Calu3 (cell line): Measurements from ENCODE around the gene SPATA16. TPM values are rescaled to one million over a fixed set of nuclear protein-coding genes. Genes with fewer than 3 reads are reported as not detected.

ENCODE experiments used
- BruUV-seq: library from RNA; stranded (reverse); fragments of 400-500 nt; replicated peaks from 2 replicates; lab custom pipeline; 2021; lab: Mats Ljungman, UMichigan
- CTCF ChIA-PET: fragments of 300-600 bp; sonication (Branson Sonifier 250); formaldehyde crosslinking; loops from one replicate; lab custom pipeline; 2022; ENCODE audit warnings: antibody characterized with exemption; lab: Charles Lee
- DNase-seq: peaks from one replicate; pipeline ENCODE4 v3.0.0; 2022
- H3K27ac Mint-ChIP-seq: one replicate; pipeline ENCODE4 v1.8.0; 2022; ENCODE audit warnings: mixed read lengths; ENCODE audit not compliant: unreplicated experiment
- H3K27me3 Mint-ChIP-seq: one replicate; pipeline ENCODE4 v1.8.0; 2022; ENCODE audit warnings: mixed read lengths; ENCODE audit not compliant: unreplicated experiment
- H3K36me3 Mint-ChIP-seq: one replicate; pipeline ENCODE4 v1.8.0; 2022; ENCODE audit warnings: mild to moderate bottlenecking, moderate library complexity, mixed read lengths; ENCODE audit not compliant: insufficient read depth, unreplicated experiment
- H3K4me1 Mint-ChIP-seq: one replicate; pipeline ENCODE4 v1.8.0; 2022; ENCODE audit warnings: mild to moderate bottlenecking, low read depth, mixed read lengths; ENCODE audit not compliant: unreplicated experiment
- H3K4me3 Mint-ChIP-seq: one replicate; pipeline ENCODE4 v1.8.0; 2022; ENCODE audit warnings: mild to moderate bottlenecking, low read depth, moderate library complexity, mixed read lengths; ENCODE audit not compliant: unreplicated experiment
- H3K9me3 Mint-ChIP-seq: one replicate; pipeline ENCODE4 v1.8.0; 2022; ENCODE audit warnings: low read depth, mixed read lengths; ENCODE audit not compliant: unreplicated experiment
- intact Hi-C: fragments of 100-400 bp; cut with micrococcal nuclease; formaldehyde crosslinking; loops from one replicate; pipeline ENCODE4 v1.10.0; 2022; ENCODE audit not compliant: unreplicated experiment
- total RNA-seq: library from RNA; stranded (reverse); gene quantifications from 2 replicates; pipeline ENCODE4 v1.2.3, GENCODE V29; 2022
- TF ChIP-seq, protein P1 (sequence below): fragments of 200-600 bp; IDR thresholded peaks from one replicate; pipeline ENCODE4 v1.8.0; 2022; ENCODE audit warnings: antibody characterized with exemption; ENCODE audit not compliant: unreplicated experiment

SPATA16 gene
- total RNA-seq, 1 experiment from 2014 or later: not detected

DNA sequence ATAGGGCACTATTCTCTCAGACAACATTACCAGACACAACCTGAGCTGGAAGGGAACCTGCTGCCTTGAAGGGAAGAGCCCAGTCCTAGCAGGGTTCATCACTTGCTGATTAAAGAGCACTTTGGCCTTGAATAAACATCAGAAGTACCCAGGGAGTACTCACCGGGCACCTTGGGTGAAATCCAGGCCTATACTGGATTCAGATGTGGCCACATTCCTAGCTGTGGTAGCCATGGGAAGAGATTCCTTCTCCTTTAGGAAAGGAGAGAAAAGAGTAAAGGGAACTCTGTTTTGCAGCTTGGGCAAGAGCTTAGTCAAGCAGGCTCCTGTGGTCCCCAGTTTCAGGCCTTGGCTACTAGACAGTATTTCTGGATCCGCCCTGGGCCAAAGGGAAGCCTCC lies 195.0 kb downstream of the SPATA16 start:
- Mint-ChIP-seq H3K27ac (no peak overlapping the region), H3K4me3 (no peak overlapping the region), H3K4me1 (no peaks in the 10 kb centered on the region), H3K9me3 (no peaks in the 10 kb centered on the region), H3K36me3 (no peaks in the 10 kb centered on the region), H3K27me3 (no peaks in the 10 kb centered on the region)
- BruUV-seq: no TSS peak
- no peak for DNase-seq
- TF ChIP-seq, protein P1, sequence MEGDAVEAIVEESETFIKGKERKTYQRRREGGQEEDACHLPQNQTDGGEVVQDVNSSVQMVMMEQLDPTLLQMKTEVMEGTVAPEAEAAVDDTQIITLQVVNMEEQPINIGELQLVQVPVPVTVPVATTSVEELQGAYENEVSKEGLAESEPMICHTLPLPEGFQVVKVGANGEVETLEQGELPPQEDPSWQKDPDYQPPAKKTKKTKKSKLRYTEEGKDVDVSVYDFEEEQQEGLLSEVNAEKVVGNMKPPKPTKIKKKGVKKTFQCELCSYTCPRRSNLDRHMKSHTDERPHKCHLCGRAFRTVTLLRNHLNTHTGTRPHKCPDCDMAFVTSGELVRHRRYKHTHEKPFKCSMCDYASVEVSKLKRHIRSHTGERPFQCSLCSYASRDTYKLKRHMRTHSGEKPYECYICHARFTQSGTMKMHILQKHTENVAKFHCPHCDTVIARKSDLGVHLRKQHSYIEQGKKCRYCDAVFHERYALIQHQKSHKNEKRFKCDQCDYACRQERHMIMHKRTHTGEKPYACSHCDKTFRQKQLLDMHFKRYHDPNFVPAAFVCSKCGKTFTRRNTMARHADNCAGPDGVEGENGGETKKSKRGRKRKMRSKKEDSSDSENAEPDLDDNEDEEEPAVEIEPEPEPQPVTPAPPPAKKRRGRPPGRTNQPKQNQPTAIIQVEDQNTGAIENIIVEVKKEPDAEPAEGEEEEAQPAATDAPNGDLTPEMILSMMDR: no peak
- intact Hi-C loops: no loop called here
- CTCF ChIA-PET: no interaction called here

DNA sequence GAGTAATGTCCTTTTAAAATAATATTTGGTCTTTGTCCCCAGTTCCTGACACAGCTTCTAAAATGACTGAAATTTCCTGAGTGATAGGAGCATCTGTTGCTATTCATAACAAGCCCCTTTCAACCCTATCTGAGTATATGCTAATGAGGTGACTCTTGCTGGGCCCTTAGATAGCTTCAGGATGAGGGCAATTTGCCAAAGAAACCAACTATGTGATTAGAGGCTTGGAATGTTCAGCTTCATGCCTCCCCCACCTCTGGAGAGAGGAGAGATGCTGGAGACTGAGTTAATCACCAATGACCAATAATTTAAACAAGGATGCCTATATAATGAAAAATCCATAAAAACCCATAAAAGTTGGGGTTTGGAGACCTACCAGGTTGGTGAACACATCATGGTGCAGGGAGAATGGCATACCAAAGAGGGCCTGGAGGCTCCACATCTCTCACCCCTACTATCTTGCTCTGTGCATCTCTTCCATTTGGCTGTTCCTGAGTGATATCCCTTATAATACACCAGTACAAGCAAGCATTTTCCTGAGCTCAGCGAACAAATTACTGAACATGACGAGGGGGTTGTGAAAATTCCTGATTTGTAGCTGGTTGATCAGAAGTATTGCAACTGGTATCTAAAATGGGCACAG lies 201.3 kb downstream of the SPATA16 start:
- peaks cover 30% of the 10 kb centered on the region for H3K4me1 Mint-ChIP-seq
- H3K27ac Mint-ChIP-seq: no peak overlapping the region
- intact Hi-C loops: no loop called here
- DNase-seq: no peak
- H3K4me3 Mint-ChIP-seq: no peak overlapping the region
- CTCF ChIA-PET: interaction anchor here (1.4 kb wide), 1 partner anchor 103 kb away, joined by 3 read pairs; no protein-coding TSS in a partner anchor
- BruUV-seq: no TSS peak
- TF ChIP-seq, protein P1: no peak
- no peaks in the 10 kb centered on the region for H3K36me3 Mint-ChIP-seq
- no peaks in the 10 kb centered on the region for H3K9me3 Mint-ChIP-seq
- no peaks in the 10 kb centered on the region for H3K27me3 Mint-ChIP-seq

DNA sequence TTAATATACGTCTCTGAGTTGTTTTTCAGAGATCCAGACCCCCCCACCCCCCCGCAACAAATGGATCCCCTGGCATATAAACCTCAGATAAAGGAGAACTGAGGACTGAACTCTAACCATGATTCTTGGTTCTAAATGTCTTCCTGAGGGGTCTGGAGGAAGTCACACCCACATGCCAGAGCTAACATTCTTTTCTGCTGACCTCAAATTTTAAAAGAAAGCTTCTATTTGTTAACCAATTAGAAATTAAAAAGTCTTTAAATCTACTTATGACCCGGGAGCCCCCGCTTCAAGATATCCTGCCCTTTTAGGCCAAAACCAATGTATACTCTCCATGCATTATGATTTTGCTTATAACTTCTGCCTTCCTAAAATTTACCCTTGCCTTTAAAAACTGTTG lies 202.2 kb downstream of the SPATA16 start:
- Mint-ChIP-seq H3K4me3 (no peak overlapping the region), H3K36me3 (no peaks in the 10 kb centered on the region), H3K27ac (no peak overlapping the region), H3K4me1 (peaks cover 30% of the 10 kb centered on the region), H3K27me3 (no peaks in the 10 kb centered on the region), H3K9me3 (no peaks in the 10 kb centered on the region)
- TF ChIP-seq, protein P1: no peak
- no TSS peak for BruUV-seq
- intact Hi-C loops: no loop called here
- no peak for DNase-seq
- CTCF ChIA-PET: interaction anchor here (0.6 to 1.6 kb wide), 3 partner anchors 38 to 111 kb away, joined by 3 to 5 read pairs (median 3); no protein-coding TSS in a partner anchor

DNA sequence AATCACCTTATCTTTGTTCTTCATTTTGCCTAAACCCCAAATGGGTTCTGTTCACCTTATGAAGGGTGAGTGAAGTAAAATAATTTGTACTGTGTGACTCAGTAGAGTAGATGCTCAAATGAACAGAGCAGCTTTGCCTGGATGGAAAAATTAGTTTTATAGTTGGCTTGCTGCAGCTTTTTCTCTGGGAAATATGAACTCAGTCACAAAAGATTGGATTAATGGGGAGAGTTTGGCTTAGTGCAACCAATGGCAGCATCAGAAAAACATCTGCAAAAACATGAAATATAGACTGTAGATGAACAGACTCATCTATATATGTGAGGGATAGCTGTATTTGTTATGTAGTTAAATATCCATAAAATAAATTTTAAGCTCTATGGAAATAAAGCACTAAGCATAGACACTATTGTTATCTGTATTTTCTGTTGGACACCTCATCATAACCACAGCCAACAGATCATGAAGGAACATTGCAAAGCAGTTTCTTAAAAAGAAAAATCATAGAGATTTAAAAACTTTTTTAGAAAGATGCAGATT lies 209.2 kb downstream of the SPATA16 start:
- CTCF ChIA-PET: interaction anchor here (1.2 kb wide), 1 partner anchor 9 kb away, joined by 5 read pairs; no protein-coding TSS in a partner anchor
- Mint-ChIP-seq H3K9me3 (no peaks in the 10 kb centered on the region), H3K4me1 (peaks cover 11% of the 10 kb centered on the region), H3K36me3 (no peaks in the 10 kb centered on the region), H3K27ac (no peak overlapping the region), H3K4me3 (no peak overlapping the region), H3K27me3 (no peaks in the 10 kb centered on the region)
- no TSS peak for BruUV-seq
- TF ChIP-seq, protein P1: no peak
- no peak for DNase-seq
- intact Hi-C loops: no loop called here
